Activated naive CD4-positive, alpha-beta T cell treated with anti-CD3 and anti-CD28 coated beads, Interleukin-2, amount 10 ng/mL, durations not matched to agents 5 hours and 36 hours (primary cell): ENCODE data around the gene TFDP1. TPM values are rescaled to one million over a fixed set of nuclear protein-coding genes. Genes with fewer than 3 reads are reported as not detected.

ENCODE experiments used
- total RNA-seq, 2 experiments: library from RNA; stranded (reverse); gene quantifications; one replicate each; pipeline ENCODE4 v1.2.3, GENCODE V29; 2021

The TFDP1 gene, protein sequence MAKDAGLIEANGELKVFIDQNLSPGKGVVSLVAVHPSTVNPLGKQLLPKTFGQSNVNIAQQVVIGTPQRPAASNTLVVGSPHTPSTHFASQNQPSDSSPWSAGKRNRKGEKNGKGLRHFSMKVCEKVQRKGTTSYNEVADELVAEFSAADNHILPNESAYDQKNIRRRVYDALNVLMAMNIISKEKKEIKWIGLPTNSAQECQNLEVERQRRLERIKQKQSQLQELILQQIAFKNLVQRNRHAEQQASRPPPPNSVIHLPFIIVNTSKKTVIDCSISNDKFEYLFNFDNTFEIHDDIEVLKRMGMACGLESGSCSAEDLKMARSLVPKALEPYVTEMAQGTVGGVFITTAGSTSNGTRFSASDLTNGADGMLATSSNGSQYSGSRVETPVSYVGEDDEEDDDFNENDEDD
- 100 to 1,000 TPM; 128 to 131 TPM for total RNA-seq

DNA sequence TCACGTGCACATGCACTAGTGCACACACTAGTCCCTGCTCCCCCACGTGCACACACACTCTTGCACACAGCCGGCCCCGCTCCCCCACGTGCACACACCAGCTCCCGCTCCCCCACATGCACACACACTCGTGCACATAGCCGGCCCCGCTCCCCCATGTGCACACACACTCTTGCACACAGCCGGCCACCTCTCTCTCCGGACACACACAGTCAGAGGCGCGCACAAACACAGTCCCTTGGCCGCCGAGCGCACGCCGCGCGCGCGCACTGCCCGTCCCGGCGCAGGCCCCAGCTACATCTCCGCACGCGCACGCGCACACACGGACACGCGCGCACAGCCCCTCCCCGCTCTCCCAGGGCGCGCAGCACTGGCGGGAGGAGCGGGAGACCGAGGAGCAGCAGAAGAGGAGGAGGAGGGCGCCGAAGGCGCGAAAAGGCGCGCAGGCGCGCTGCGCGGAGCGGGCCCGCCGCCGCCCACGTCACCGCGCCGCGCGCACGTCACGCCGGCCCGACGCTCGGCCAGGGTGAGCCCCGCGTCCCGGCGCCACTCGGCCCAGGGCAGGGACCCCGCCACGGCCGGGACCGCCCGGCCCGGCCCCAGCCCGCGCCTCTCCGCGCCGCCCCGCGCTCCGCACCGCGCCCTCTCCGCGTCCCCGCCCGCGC lies at the start of gene TFDP1:
Gene TFDP1, plus strand, starts transcription at position 549 of the 665 bp plus-strand sequence. CDS start 1,085 bp downstream, outside the sequence.

DNA sequence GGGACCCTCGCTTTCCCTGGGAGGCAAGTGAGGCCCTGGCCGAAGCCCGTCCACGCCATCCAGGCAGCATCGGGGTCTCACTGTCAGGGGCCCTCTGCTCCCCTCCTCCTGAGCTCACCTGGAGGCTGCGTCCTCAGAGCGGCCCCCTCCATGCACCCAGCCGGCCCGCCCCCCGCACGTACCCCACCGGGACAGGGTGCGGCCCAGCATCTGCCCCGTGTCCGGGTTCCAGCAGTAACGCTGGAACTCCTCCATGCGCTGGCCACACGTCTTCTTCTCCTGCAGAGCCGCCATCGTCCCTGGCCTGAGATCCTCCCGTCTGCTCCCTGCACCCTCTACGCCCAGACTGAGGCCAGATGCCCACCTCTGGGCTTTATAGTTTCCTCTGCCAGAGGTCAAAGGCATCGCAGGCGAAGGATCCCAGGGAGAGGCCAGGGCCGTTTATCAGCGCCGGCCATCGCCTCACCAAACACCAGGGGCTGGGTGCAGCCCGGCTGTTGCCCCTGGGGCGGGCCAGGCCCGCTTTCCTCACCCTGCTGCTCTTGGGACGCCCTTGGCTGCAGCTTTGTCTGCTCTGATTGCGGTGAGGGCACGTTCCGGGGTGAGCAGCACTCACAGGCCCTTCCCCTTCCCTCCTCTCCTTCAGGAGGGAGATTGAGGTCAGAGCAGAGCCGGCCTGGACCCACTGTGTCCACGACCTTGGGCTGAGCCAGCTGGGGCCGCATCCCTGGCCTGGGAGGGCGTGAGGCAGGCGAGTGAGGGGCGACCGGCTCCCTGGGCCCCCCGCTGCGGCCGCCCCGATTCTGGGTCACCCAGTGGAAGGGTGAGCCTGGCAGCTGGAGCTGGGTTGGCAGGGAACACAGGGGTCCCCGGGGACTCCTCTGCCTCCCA lies 73.5 kb downstream of the TFDP1 start, which contains the start of gene ATP4B:
Gene ATP4B, minus strand, starts transcription at position 348 of the 891 bp plus-strand sequence. Its CDS starts 54 bp downstream, at position 294.

DNA sequence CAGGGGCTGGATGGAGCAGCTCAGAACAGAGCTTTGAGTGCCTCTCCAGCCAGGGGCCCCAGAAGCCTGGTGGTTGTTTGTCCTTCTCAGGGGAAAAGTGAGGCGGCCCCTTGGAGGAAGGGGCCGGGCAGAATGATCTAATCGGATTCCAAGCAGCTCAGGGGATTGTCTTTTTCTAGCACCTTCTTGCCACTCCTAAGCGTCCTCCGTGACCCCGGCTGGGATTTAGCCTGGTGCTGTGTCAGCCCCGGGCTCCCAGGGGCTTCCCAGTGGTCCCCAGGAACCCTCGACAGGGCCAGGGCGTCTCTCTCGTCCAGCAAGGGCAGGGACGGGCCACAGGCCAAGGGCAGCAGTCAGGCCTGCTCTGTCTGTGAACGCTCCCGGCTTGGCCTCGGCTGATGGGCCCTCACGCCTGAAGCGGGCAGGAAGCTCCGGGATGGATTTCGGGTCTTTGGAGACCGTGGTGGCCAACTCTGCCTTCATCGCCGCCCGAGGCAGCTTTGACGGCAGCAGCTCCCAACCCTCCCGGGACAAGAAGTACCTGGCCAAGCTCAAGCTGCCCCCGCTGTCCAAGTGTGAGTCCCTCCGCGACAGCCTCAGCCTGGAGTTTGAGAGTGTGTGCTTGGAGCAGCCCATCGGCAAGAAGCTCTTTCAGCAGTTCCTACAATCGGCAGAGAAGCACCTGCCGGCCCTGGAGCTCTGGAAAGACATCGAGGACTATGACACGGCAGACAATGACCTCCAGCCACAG lies 82.6 kb downstream of the TFDP1 start, which contains the start of gene GRK1:
Gene GRK1, plus strand, starts transcription at position 269 of the 751 bp plus-strand sequence. Its CDS starts 168 bp downstream, at position 437.

Other genes starting within 250 kb of the TFDP1 start
- gene GRTP1, start 220.6 kb upstream of the TFDP1 start, total RNA-seq: under 1 TPM in 1 of 2 experiments, not detected in 1; 0.15 TPM
- gene ADPRHL1, start 131.3 kb upstream of the TFDP1 start, total RNA-seq: under 1 TPM; 0.60 to 0.76 TPM
- 10 to 100 TPM; 16.2 to 17.0 TPM for gene DCUN1D2, start 94.0 kb upstream of the TFDP1 start, total RNA-seq
- not detected for gene ATP4B, start 73.4 kb downstream of the TFDP1 start, total RNA-seq
- gene GRK1, start 82.5 kb downstream of the TFDP1 start, total RNA-seq: not detected
- 1 to 10 TPM; 1.0 TPM for gene TMEM255B, start 174.5 kb downstream of the TFDP1 start, total RNA-seq